Measurements from ENCODE around the gene NXPH4. TPM values are rescaled to one million over a fixed set of nuclear protein-coding genes. Genes with fewer than 3 reads are reported as not detected.

NXPH4 gene
- total RNA-seq, 1 experiment from 2014 or later = 20.0 TPM

GRCh38 chr12:57270966-57271470, 54.4 kb downstream of the NXPH4 start:
- no TSS peak for BruUV-seq (replicated peaks)
- RAD21 ChIA-PET (ENCODE audit: low non-redundant PET in 1 of 2, low total read pairs in 2 of 2, uncharacterized antibody in 2 of 2, unreplicated experiment in 2 of 2) = interaction anchor here in 1 of 2 experiments (0.9 kb wide), 1 partner anchor 182 kb away, joined by 4 read pairs; no protein-coding TSS in a partner anchor

More at GRCh38 chr12:57270966-57271470, 54.4 kb downstream of the NXPH4 start:
- POLR2A ChIA-PET = no interaction called here
- Histone ChIP-seq H3K4me2 (ENCODE audit: low read length) (no peak overlapping the region), H3K36me3 (ENCODE audit: control insufficient read depth in 1 of 2, insufficient read depth in 2 of 2, low read length in 2 of 2) (peaks cover 8 to 10% of the 10 kb centered on the region in 2 experiments; a peak in 1 of 4 replicates), H3K9me2 (ENCODE audit: insufficient read depth) (no peaks in the 10 kb centered on the region), H4K20me1 (ENCODE audit: insufficient read depth) (no peaks in the 10 kb centered on the region), H3K27ac (ENCODE audit: low read depth, low read length) (no peak overlapping the region), H3K4me1 (ENCODE audit: control insufficient read depth in 1 of 2, insufficient read depth in 2 of 2, low read length in 2 of 2) (no peaks in the 10 kb centered on the region), H3K27me3 (ENCODE audit: insufficient read depth, low read length) (no peaks in the 10 kb centered on the region), H3K79me2 (ENCODE audit: insufficient read depth, low read length) (no peaks in the 10 kb centered on the region), H3K9me3 (ENCODE audit: control insufficient read depth in 1 of 2, insufficient read depth in 1 of 2, low read depth in 1 of 2, low read length in 2 of 2) (no peaks in the 10 kb centered on the region), H3K4me3 (replicated peaks in 1 of 2; ENCODE audit: low read depth in 1 of 2, low read length in 2 of 2) (no peak overlapping the region), H2AFZ (ENCODE audit: low read depth, low read length, poor library complexity, severe bottlenecking) (no peak overlapping the region), H3K9ac (ENCODE audit: low read length) (no peak overlapping the region)
- CTCF ChIA-PET = interaction anchor here (1.0 kb wide), 1 partner anchor 184 kb away, joined by 3 read pairs; the partner anchor contains the start of gene INHBE
- peak in 2 of 3 experiments; percentile 19 to 20; a peak in 3 of 6 replicates for TF ChIP-seq CTCF (IDR thresholded peaks at IDR 0.05 in 2 of 3, conservative IDR thresholded peaks at IDR 0.05 in 1 of 3; ENCODE audit: borderline replicate concordance in 1 of 3, insufficient read depth in 1 of 3, low read depth in 2 of 3, low read length in 2 of 3)
- no peak for TF ChIP-seq CEBPB (IDR thresholded peaks at IDR 0.05; ENCODE audit: low read depth)
- intact Hi-C loops (cut with micrococcal nuclease) = no loop called here
- ATAC-seq (peak; percentile 67), DNase-seq (ENCODE audit: low read depth, low spot score) (no peak)

All from HCT116 (cell line).